Adrenal gland (tissue), 5 donors: ENCODE data around the gene MOCOS.

Experiments
- POLR2A ChIP-seq, 2 donors: fragments of 450-650 bp; IDR thresholded peaks; one replicate each; pipeline ENCODE4 v1.6.1; 2017; ENCODE audit warnings: antibody characterized with exemption in 2 of 2, mild to moderate bottlenecking in 2 of 2, moderate library complexity in 1 of 2
- TF ChIP-seq, protein P1 (sequence below), 6 experiments: fragments of 450-650 bp in 4 of 6; fragments of 200-600 bp in 2 of 6; sonication (generic) in 1 of 6; IDR thresholded peaks; 1 replicate in 5 of 6; 2 replicates in 1 of 6; pipeline versions ENCODE4 v1.5.1 to v1.8.0; 2016 to 2021; ENCODE audit warnings: antibody characterized with exemption in 6 of 6, mild to moderate bottlenecking in 2 of 6, moderate library complexity in 1 of 6
- donor health status: DM: no; HTN: no; CAD: no.

DNA sequence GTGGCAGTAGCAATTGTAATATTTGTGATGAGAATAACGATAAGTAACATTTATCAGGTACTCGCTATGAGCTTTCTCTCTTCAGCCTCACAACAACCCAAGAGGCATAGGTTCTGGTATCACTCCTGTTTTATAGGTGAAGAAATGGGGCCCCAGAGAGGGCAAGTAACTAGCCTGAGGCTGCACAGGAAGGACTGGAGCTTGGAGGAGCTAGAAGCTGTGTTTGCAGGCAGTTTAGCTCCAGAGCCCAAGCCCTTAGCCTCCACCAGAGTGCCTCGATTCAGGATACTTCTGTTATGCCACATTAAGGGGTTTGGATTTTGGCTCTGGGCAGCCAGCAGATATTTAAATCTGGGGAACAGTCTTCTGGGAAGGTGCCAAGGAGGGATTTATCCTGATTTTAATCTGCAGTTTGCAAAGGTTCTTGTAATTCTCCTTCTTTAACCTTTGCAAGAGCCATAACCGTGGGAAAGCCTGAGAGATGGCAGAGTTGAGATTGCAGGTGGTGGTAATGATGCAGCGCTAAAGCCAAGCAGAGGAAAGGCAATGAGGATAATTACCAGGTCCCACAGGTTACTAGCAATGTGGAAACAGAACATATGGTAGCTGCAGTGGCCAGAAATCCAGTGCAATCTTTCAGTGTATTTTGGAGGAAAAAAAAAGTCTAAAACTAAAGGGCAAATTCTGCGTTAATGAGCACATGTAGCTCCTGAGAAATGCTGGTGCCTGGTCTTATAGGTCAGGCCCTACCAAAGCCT is 9.1 kb downstream of the MOCOS start:
- TF ChIP-seq, protein P1, sequence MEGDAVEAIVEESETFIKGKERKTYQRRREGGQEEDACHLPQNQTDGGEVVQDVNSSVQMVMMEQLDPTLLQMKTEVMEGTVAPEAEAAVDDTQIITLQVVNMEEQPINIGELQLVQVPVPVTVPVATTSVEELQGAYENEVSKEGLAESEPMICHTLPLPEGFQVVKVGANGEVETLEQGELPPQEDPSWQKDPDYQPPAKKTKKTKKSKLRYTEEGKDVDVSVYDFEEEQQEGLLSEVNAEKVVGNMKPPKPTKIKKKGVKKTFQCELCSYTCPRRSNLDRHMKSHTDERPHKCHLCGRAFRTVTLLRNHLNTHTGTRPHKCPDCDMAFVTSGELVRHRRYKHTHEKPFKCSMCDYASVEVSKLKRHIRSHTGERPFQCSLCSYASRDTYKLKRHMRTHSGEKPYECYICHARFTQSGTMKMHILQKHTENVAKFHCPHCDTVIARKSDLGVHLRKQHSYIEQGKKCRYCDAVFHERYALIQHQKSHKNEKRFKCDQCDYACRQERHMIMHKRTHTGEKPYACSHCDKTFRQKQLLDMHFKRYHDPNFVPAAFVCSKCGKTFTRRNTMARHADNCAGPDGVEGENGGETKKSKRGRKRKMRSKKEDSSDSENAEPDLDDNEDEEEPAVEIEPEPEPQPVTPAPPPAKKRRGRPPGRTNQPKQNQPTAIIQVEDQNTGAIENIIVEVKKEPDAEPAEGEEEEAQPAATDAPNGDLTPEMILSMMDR (IDR thresholded peaks at IDR 0.05), result no peak
- TF ChIP-seq POLR2A (IDR thresholded peaks at IDR 0.05), result no peak
